Measurements from ENCODE around the gene GALNT11.

The GALNT11 gene

GRCh38 chr7:152103691-152104090 lies 78.2 kb downstream of the GALNT11 start:
- H3K4me3 ChIP-seq (ENCODE audit: low read length) = no peak overlapping the region
- no peak for DNase-seq (ENCODE audit: low read depth, low spot score)

GRCh38 chr7:152105205-152105604 lies 79.7 kb downstream of the GALNT11 start:
- DNase-seq (ENCODE audit: low read depth, low spot score) = no peak

GRCh38 chr7:152106990-152107389 lies 81.5 kb downstream of the GALNT11 start:
- no peak overlapping the region for H3K4me3 ChIP-seq (ENCODE audit: low read length)
- DNase-seq (ENCODE audit: low read depth, low spot score) = no peak

More at GRCh38 chr7:152105205-152105604, 79.7 kb downstream of the GALNT11 start:
- no peak overlapping the region for H3K4me3 ChIP-seq (ENCODE audit: low read length)

- no peak overlapping the region for H3K4me3 ChIP-seq (ENCODE audit: low read length)
- no peak for DNase-seq (ENCODE audit: low read depth, low spot score)
Observed at GRCh38 chr7:152107945-152108344, 82.5 kb downstream of the GALNT11 start.

GRCh38 chr7:152108359-152108758 lies 82.9 kb downstream of the GALNT11 start:
- no peak for DNase-seq (ENCODE audit: low read depth, low spot score)
- H3K4me3 ChIP-seq (ENCODE audit: low read length) = no peak overlapping the region

- no peak overlapping the region for H3K4me3 ChIP-seq (ENCODE audit: low read length)
Observed at GRCh38 chr7:152112829-152113228, 87.4 kb downstream of the GALNT11 start.

GRCh38 chr7:152115021-152115718 lies 89.7 kb downstream of the GALNT11 start:
- no peak overlapping the region for H3K4me3 ChIP-seq (ENCODE audit: low read length)

More at GRCh38 chr7:152112829-152113228, 87.4 kb downstream of the GALNT11 start:
- DNase-seq (ENCODE audit: low read depth, low spot score) = no peak

GRCh38 chr7:152117356-152117755 lies 91.9 kb downstream of the GALNT11 start:
- no peak overlapping the region for H3K4me3 ChIP-seq (ENCODE audit: low read length)
- DNase-seq (ENCODE audit: low read depth, low spot score) = no peak

More at GRCh38 chr7:152115021-152115718, 89.7 kb downstream of the GALNT11 start:
- DNase-seq (ENCODE audit: low read depth, low spot score) = no peak

- no peak for DNase-seq (ENCODE audit: low read depth, low spot score)
- no peak overlapping the region for H3K4me3 ChIP-seq (ENCODE audit: low read length)
Observed at GRCh38 chr7:152120210-152120609, 94.7 kb downstream of the GALNT11 start.

- no peak overlapping the region for H3K4me3 ChIP-seq (ENCODE audit: low read length)
- no peak for DNase-seq (ENCODE audit: low read depth, low spot score)
Observed at GRCh38 chr7:152120776-152121175, 95.3 kb downstream of the GALNT11 start.

- H3K4me3 ChIP-seq (ENCODE audit: low read length) = no peak overlapping the region
- DNase-seq (ENCODE audit: low read depth, low spot score) = no peak
Observed at GRCh38 chr7:152121432-152121831, 96.0 kb downstream of the GALNT11 start.

- H3K4me3 ChIP-seq (ENCODE audit: low read length) = no peak overlapping the region
- peak; percentile 57 for DNase-seq (ENCODE audit: low read depth, low spot score)
Observed at GRCh38 chr7:152122540-152122939, 97.1 kb downstream of the GALNT11 start.

GRCh38 chr7:152126741-152127140 lies 101.3 kb downstream of the GALNT11 start:
- no peak for DNase-seq (ENCODE audit: low read depth, low spot score)
- no peak overlapping the region for H3K4me3 ChIP-seq (ENCODE audit: low read length)

GRCh38 chr7:152127229-152127628 lies 101.8 kb downstream of the GALNT11 start:
- H3K4me3 ChIP-seq (ENCODE audit: low read length) = no peak overlapping the region
- DNase-seq (ENCODE audit: low read depth, low spot score) = no peak

GRCh38 chr7:152128252-152128651 lies 102.8 kb downstream of the GALNT11 start:
- no peak for DNase-seq (ENCODE audit: low read depth, low spot score)
- no peak overlapping the region for H3K4me3 ChIP-seq (ENCODE audit: low read length)

GRCh38 chr7:152128741-152129461 lies 103.4 kb downstream of the GALNT11 start:
- DNase-seq (ENCODE audit: low read depth, low spot score) = no peak
- H3K4me3 ChIP-seq (ENCODE audit: low read length) = no peak overlapping the region

- no peak for DNase-seq (ENCODE audit: low read depth, low spot score)
- no peak overlapping the region for H3K4me3 ChIP-seq (ENCODE audit: low read length)
Observed at GRCh38 chr7:152129682-152130081, 104.2 kb downstream of the GALNT11 start.

GRCh38 chr7:152130658-152131590 lies 105.5 kb downstream of the GALNT11 start:
- no peak overlapping the region for H3K4me3 ChIP-seq (ENCODE audit: low read length)
- DNase-seq (ENCODE audit: low read depth, low spot score) = no peak

- no peak for DNase-seq (ENCODE audit: low read depth, low spot score)
Observed at GRCh38 chr7:152131981-152132494, 106.6 kb downstream of the GALNT11 start.

More at GRCh38 chr7:152131981-152132494, 106.6 kb downstream of the GALNT11 start:
- no peak overlapping the region for H3K4me3 ChIP-seq (ENCODE audit: low read length)
